Glutamatergic neuron (in vitro differentiated cells): ENCODE results near the gene TCERG1L. TPM values are rescaled to one million over a fixed set of nuclear protein-coding genes. Genes with fewer than 3 reads are reported as not detected.

Experiments used
- DNase-seq: peaks from one replicate; pipeline ENCODE4 v3.0.0; 2022
- H3K27ac Mint-ChIP-seq: one replicate; pipeline ENCODE4 v1.8.0; 2020; ENCODE audit warnings: mild to moderate bottlenecking, mixed read lengths, inconsistent platforms; ENCODE audit not compliant: unreplicated experiment
- H3K27me3 Mint-ChIP-seq: one replicate; pipeline ENCODE4 v1.8.0; 2020; ENCODE audit warnings: mild to moderate bottlenecking, moderate library complexity, mixed read lengths, inconsistent platforms; ENCODE audit not compliant: unreplicated experiment
- H3K36me3 Mint-ChIP-seq: one replicate; pipeline ENCODE4 v1.8.0; 2020; ENCODE audit warnings: mild to moderate bottlenecking, mixed read lengths, inconsistent platforms; ENCODE audit not compliant: unreplicated experiment
- H3K4me1 Mint-ChIP-seq: one replicate; pipeline ENCODE4 v1.8.0; 2020; ENCODE audit warnings: mild to moderate bottlenecking, low read depth, mixed read lengths, inconsistent platforms; ENCODE audit not compliant: unreplicated experiment
- H3K4me3 Mint-ChIP-seq: one replicate; pipeline ENCODE4 v1.8.0; 2020; ENCODE audit warnings: mild to moderate bottlenecking, mixed read lengths, inconsistent platforms; ENCODE audit not compliant: unreplicated experiment
- H3K9me3 Mint-ChIP-seq: one replicate; pipeline ENCODE4 v1.8.0; 2020; ENCODE audit warnings: mild to moderate bottlenecking, moderate library complexity, mixed read lengths, inconsistent platforms; ENCODE audit not compliant: unreplicated experiment
- total RNA-seq: library from RNA; stranded (reverse); fragmentation: NEBNext Ultra II Directional; extraction: Animal tissue kit (Norgen Biotek cat#: 25700); gene quantifications from one replicate; pipeline ENCODE4 v1.2.1, GENCODE V29; 2021; ENCODE audit not compliant: unreplicated experiment
- TF ChIP-seq, protein P1 (sequence below): fragments of 200-600 bp; sonication (generic); IDR thresholded peaks from one replicate; pipeline ENCODE4 v1.5.0; 2021; ENCODE audit not compliant: partially characterized antibody, unreplicated experiment

Gene TCERG1L
- total RNA-seq, 1 donor from 2014 or later: 2.2 TPM

DNA sequence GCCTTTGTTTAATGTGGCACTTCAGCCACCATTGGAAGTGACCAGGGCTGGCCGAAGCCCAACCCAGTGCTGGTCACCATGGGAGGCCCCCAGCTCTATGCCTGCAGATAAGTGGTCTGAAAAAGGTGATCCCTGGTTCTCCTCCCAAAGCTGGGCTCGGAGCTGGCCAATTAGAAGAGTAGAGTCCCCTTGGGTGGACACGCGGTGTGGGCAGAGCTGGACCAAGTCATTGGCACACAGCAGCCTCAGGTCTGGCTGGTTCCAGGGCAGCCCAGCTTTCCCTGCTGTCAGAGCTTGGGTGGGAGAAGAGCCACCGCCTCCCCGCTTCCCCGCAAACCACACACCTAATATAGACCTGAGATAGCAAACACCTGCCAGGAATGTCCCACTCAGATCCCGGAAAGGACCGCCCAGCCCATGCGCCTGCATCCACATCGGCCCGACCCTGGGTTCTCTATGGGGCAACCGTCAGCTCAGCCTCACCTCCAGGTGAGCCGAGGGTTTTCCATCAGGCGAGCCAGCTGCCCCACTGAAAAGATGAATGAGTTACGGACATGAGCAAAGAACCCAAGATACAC is 84.3 kb downstream of the TCERG1L start:
- DNase-seq: no peak
- Mint-ChIP-seq H3K4me1 (peaks cover 3% of the 10 kb centered on the region), H3K36me3 (no peaks in the 10 kb centered on the region), H3K4me3 (no peak overlapping the region), H3K27me3 (no peaks in the 10 kb centered on the region), H3K9me3 (peaks cover 14% of the 10 kb centered on the region), H3K27ac (no peak overlapping the region)
- TF ChIP-seq, protein P1, sequence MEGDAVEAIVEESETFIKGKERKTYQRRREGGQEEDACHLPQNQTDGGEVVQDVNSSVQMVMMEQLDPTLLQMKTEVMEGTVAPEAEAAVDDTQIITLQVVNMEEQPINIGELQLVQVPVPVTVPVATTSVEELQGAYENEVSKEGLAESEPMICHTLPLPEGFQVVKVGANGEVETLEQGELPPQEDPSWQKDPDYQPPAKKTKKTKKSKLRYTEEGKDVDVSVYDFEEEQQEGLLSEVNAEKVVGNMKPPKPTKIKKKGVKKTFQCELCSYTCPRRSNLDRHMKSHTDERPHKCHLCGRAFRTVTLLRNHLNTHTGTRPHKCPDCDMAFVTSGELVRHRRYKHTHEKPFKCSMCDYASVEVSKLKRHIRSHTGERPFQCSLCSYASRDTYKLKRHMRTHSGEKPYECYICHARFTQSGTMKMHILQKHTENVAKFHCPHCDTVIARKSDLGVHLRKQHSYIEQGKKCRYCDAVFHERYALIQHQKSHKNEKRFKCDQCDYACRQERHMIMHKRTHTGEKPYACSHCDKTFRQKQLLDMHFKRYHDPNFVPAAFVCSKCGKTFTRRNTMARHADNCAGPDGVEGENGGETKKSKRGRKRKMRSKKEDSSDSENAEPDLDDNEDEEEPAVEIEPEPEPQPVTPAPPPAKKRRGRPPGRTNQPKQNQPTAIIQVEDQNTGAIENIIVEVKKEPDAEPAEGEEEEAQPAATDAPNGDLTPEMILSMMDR: no peak

DNA sequence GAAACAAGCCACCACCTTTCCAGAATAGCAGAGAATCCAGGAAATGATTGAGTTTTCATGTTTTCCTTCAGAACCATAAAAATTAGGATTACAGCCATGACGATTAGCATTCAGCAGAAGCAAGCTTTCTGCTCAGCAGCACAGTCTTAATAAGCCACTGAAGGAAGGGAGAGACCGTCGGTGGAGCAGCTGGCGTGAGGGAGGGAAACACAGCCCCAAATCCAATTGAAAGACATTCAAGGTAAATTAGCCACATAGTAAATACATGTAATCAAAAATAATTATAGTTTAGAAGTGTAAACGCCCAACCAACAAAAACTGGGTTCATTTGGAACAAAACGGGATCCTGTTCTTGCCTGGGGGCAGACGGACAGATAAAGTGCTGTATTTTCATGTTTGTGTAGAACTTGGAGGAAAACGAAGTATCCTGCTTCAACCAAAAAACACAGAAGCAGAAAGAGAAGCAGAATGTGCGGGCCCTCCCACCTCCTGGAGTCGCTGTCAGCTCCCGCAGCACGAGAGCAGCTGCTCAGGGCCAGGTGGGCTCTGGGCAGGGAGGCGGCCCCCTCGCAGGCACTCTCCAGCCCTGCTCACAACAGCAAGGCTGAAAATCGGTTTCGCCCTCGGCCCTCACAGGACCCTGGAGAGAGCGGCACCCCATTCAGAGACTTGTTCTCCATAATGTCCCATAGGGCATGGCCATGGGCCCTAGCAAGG is 84.9 kb downstream of the TCERG1L start:
- Mint-ChIP-seq H3K9me3 (peaks cover 16% of the 10 kb centered on the region), H3K4me3 (no peak overlapping the region), H3K36me3 (no peaks in the 10 kb centered on the region), H3K27me3 (no peaks in the 10 kb centered on the region), H3K4me1 (peaks cover 3% of the 10 kb centered on the region), H3K27ac (no peak overlapping the region)
- no peak for DNase-seq
- TF ChIP-seq, protein P1: no peak

DNA sequence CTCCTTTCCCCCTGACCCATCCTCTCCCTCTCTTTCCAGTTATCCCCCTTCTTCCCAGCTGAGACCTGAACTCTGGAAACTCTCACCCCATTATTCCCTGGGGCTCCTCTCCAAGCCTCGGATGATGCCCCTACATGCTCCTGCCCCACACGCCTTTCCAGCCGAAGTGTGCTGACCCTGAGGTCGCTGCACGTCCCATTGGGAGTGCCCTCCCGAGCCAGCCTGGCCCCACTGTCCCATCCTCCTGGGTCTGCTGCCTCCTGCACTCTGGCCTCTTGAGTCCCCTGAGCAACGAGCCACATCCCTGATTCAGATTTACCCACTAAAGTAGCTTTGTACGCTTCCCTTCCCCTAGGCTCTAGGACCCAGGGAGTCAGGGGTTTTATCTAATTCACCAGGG is 87.4 kb downstream of the TCERG1L start:
- Mint-ChIP-seq H3K4me3 (no peak overlapping the region), H3K27ac (no peak overlapping the region), H3K9me3 (peaks cover 16% of the 10 kb centered on the region), H3K27me3 (no peaks in the 10 kb centered on the region), H3K36me3 (no peaks in the 10 kb centered on the region), H3K4me1 (peaks cover 3% of the 10 kb centered on the region)
- DNase-seq: no peak
- TF ChIP-seq, protein P1: no peak

DNA sequence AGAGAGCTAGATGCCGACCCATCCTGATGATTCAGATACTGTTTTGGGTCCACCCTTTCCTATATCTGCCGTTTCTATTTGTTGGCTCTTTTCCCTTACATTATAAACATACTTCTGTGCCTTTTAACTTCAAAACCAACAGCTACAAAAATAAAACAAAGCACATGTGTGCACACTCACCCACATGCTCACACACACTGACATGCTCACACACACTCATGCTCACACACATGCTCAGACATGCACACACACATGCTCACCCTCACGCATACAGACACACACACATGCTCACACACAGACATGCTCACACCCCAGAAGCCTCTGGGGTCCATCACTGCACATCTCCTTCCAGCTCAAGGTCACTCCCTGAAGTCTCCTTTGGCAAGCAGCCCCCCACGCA is 88.1 kb downstream of the TCERG1L start:
- Mint-ChIP-seq H3K36me3 (no peaks in the 10 kb centered on the region), H3K9me3 (peaks cover 16% of the 10 kb centered on the region), H3K27me3 (no peaks in the 10 kb centered on the region)

More for the DNA sequence above, 88.1 kb downstream of the TCERG1L start:
- Mint-ChIP-seq H3K27ac (no peak overlapping the region), H3K4me1 (peaks cover 3% of the 10 kb centered on the region), H3K4me3 (no peak overlapping the region)
- TF ChIP-seq, protein P1: no peak
- no peak for DNase-seq
